ENCODE data around the gene CENPC.

DNA sequence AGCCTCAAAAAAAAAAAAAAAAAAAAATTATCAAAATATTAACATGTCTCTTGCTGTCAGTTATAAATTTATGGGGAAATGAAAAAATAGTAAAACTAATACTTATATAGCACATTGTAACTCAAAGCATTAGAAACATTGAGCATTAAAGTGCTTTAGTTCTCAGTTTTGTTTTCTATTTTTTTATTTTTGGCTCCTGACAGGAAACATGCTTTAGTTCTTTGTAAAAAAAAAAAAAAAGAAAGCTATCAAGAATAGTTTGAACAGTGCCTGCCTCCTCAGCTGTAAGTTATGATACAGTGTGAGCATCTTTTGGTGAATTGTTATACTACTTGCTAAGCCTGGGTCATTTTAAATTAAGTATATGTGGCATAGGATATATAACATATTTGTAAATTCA is 5.1 kb upstream of the CENPC start:
- TF ChIP-seq, protein P1, sequence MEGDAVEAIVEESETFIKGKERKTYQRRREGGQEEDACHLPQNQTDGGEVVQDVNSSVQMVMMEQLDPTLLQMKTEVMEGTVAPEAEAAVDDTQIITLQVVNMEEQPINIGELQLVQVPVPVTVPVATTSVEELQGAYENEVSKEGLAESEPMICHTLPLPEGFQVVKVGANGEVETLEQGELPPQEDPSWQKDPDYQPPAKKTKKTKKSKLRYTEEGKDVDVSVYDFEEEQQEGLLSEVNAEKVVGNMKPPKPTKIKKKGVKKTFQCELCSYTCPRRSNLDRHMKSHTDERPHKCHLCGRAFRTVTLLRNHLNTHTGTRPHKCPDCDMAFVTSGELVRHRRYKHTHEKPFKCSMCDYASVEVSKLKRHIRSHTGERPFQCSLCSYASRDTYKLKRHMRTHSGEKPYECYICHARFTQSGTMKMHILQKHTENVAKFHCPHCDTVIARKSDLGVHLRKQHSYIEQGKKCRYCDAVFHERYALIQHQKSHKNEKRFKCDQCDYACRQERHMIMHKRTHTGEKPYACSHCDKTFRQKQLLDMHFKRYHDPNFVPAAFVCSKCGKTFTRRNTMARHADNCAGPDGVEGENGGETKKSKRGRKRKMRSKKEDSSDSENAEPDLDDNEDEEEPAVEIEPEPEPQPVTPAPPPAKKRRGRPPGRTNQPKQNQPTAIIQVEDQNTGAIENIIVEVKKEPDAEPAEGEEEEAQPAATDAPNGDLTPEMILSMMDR (IDR thresholded peaks at IDR 0.05), result no peak
- no peak for TF ChIP-seq POLR2A (IDR thresholded peaks at IDR 0.05)

Data from testis (tissue), 2 donors.